NCI-H526 treated with DMSO at 0.1 percent for 48 hours (cell line): ENCODE measurements around the gene NPHP1.
"Not testable (repeated sequence)": the region's sequence is repeated elsewhere in the genome, so short reads cannot be mapped to it uniquely, and the experiment has no call there.

ENCODE experiments used
- DNase-seq: peaks from one replicate; lab custom pipeline; 2025; lab: John Stamatoyannopoulos, UW

Gene NPHP1

DNA sequence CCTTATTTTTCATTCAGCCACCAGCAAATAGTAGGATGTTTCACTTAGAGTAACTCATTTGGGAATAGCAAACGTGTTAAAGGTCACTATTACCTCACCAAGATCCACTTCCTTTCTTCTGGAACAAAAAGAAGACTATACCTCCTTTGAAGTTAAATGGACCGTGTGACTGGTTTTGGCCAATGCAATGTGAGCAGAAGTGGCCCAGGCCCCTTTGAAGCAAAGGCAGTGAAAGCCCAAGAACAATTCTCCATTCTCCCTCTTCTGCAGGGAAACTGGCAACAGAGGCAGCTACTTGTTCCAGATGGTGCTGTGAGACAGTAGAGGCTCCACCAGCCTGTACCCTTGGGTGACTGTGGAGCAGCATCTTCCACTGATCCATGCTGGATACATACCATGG is 77.9 kb downstream of the NPHP1 start:
- no peak for DNase-seq

DNA sequence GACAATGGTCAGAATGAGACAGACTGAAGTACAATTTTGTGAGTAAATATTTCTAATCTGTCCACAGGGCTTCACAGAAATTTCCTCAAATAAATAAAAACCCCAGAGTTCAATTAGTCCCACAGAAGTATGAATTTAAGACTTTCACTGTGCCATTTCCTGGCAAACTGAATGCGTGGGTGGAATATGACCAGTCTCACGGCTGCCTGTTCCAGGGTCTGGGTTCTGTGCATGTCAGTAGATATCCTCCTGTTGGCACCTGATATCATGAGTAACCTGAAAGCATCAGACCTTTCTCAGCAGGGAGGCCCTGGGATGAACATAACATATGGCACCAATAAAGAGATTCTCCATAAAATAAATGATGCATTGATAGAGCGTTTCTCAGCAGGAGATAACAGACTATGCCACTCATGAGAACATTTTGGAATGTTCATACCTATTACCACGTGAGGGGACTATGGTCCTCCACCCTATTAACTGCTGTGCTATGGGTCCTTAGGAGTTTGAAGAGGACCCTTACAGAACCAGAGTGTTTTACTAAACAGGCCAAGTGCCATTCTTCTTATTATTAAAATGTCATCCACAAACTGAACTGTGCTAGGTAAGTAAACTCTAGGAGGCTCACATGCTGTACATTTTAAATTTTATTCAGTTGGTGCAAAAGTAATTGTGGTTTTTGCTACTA is 78.6 kb downstream of the NPHP1 start:
- DNase-seq: no peak

DNA sequence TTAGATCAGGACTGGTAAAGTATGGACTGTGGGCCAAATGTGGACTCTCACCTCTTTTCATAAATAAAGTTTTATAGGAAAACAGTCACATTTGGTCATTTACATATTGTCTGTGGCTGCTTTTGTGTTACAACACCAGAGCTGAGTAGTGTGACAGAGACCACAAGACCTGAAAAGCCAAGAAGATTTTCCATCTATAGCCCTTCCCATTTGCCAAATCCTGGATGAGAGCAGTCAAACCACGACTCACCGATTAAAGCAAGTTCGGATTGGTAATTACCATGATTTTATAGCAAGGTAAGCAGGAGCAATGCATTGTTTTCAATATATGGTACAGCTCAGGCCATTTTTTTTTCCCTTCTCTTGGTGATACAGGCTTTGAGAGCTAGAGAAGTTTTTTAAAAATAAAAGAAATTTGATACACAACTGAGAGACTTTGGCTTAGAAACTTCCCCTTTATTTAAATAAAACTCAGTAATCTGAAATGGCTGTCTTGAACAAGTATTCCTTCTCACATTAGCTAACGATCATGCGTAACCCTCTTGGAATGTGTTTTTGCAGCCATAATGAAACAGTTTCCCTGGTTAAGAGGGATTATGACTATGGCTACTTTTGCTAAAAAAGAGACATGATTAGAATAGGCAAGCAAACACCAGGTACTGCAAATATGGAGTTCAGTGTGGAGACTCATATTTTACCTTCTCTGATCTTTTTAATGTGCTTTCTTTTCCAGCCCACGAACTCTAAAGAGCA is 79.7 kb downstream of the NPHP1 start:
- DNase-seq: peak; percentile 22

DNA sequence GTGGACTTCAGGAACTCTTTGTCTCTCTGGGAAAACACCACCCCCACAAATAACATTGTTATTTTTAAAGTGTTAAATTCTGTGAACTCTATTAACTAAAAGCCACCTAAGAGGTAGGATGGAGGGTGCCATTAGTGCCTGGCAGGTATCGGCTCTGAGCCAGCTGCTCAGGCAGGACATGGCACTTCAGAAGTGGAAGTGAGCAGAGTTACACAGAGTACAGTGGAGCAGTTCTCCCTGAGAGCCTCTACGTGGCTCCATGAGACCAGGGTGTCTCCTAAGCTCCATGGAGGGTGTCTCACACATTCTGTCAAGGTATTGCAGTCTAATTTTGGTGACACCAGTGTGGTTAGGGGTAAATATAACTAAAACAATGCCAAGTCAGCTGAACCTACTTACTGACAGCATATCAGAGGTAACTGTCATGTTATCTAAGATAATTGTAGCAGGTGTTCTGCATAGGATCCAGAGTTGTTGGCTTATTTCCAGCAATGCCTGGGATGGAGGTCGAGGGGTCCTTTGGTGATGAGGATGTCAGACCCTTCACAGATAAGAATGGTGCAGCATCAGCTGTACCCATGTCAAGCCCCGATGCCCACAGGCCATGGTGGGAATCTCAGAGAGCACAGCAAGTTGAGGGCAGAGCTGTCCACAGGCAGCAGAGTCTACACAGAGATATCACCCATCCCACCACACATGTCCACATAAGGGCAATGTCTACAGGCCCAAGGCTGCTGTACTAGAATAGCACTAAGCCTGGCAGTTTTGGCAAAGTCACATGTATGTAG is 80.6 kb downstream of the NPHP1 start:
- DNase-seq: no peak

DNA sequence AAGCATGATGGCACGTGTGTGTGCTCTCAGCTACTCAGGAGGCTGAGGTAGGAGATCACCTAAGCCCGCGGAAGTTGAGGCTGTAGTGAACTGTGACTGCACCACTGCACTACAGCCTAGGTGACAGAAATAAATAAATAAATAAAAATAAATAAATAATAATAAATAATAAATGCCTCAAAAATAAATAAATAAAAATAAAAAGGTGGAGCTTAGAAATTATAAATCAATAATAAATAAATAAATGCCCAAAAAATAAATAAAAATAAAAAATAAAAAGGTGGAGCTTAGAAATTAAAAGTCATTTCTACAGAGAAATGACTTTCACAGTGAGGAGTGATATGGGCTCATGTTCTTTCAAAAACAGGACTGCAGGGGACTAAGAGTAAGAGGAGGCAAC is 83.2 kb downstream of the NPHP1 start:
- no peak for DNase-seq

DNA sequence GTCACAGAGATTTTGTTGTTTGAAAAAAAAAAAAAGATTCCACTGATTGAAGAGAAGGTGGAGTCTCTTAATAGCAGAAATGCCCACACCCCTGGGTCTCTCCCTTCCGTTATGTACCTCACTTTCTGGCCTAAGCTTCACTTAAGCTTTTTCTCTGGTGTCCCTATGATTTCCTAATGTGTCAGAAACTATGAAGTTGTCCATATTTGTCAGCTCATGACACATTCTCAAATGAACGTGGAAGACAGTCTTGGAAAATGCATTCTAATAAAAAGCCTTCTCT is 83.8 kb downstream of the NPHP1 start:
- DNase-seq: no peak

DNA sequence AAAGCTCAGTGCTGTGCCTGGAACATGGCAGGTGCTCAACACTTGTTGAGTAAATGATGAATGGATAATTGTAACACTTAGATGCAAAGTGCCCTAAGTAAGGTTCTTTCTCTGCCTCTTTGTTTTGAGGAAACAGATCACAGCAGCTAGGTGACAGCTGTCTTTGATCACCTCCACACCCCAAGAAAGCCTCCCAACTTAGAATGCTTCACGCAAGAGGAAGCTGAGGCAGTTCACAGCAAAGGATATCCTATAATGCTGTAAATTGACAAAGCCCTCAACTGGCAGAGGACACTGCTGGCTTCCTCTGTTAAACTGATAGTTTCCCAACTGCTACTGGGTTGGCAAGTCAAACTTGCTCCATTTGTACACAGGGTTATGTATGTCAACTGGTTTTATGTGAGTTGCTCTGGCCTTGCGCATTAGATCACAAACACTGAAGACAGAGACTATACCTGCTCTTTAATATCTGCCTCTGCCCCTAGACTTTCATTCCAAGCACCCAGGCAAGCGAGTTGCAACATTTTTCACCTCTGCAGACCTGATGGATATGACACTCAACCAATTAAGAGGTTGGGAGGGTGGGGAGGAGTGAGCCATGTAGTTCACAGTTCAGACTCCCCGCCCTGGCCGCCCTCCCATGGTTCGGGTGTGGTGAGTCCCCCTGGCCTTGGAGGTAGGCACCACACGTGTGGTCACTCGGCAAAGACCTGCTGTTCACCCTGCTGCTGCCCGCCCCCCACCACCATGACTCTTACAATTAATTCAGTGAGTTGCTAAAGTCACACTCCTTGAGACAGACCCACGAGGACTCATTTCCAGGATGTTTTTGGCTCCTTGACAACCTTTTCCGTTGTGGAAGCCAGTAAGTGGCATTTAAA is 84.4 kb downstream of the NPHP1 start:
- DNase-seq: no peak

DNA sequence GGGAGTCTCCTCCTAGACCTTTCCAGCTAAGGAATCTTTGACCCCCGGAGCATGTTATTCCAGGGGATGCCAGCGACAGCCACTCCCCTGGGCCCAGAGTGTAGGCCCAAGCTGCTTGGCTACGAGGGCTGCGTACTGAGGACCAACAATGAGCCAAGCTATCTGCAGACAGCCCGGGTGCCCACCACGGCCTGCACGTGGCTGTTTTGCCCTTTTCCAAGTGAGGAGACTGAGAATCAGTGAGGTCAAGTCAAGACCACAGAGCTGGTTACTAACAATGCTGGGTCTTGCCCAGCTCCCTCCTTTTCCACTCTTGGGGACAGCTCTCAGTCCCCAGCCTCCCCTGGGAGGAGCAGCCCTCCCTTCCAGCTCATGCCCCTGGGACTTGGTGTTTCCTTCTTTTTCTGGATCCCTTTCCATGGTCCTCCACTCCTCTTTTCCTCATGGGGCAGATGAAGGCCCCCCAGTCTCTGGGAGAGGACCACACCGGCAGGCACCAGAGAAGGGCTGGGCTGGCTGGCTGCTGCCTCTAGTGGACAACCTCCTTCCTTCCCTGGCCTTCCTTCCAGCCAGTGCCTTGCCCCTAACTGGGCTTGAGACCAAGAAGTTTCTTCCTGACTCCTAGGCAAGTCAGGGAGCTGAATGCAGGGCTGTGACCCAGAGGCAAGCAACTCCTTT is 88.6 kb downstream of the NPHP1 start:
- no peak for DNase-seq

DNA sequence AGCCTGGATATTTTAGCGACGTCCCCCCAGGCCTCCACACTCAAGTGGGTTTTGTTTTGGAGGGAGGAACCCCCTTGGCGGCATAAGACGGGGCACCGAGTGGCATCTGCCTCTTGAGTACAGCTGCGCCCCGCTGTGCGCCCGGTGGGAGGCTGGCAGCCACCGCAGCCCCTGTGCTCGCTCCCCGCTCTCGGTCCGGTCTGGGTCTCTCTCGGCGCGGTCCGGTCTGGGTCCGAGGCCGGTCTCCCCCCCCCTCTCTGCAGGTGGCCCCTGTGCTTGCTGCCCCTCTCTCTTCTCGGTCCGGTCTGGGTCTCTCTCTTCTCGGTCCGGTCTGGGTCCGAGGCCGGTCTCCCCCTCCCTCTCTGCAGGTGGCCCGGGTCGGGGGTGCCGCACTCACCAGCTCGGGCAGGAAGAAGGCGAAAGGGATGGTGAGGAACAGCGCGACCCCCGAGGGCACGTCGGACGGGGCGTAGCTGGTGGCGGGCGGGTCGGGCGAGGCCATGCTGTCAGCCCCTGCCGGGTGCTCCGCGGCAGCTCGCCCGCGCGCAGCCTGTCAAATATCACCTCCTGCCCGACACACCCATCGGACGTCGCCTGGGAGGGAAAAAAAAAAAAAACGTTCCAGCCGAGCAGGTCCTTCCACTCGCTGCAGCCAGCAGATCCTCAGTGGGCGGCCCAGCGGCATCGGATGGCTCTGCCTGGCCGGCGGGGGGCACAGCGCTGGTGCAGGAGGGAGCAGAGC is 89.4 kb downstream of the NPHP1 start, which contains the start of gene MALL:
Gene MALL (minus strand): TSS at position 532 of the 742 bp plus-strand sequence. CDS start 30 bp downstream, at position 502.
- peak; percentile 32 for DNase-seq

DNA sequence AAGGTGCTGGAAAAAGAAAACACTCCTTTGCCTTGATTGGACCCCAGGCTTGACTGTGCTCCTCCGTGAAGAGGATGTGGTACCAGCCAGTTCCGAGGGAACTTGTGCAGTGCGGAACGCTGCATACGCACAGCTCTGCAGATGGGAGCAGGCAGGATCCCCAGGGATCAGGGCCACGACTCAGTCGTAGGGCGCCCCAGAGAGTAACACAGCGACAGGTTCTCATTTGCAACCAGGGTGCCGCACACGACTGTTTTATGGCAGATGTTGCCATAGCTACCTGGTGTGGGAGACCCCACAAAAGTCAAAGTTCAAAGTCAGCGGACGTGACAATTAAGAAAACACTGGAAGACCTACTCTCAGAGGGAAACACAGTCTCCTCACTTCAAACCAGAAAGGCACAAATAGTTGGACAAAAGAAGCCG is 90.0 kb downstream of the NPHP1 start:
- DNase-seq: peak; percentile 35

DNA sequence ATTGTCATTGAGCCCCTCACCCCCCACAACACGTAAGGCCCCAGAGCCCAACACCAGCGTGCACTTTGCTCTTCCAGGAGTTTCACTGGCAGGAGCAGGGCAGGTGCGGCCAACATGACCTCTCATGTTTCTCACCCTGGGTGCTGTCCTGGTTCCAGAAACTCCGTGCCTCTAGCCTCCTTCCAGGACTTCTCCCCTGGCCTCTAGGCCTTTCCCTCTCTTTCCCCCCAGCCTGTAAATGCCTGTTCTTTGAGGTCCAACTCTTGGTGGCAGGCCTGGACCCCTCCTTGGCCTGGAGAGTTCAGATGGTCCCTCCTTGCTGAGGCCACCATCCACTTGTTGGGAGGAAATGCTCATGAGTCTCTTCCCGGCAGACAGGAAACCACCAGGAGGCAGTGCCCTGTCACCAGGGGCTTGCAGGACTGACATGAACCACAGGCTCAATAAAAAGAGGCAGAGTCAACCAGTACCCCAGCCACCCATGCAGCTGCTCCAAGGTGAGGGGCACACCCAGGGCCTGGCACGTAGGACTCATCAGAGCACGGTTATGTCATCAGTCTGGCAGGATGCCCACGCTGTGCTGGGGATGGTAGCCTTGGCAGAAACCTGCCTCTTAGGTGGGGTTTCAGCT is 90.7 kb downstream of the NPHP1 start:
- peak; percentile 7 for DNase-seq

DNA sequence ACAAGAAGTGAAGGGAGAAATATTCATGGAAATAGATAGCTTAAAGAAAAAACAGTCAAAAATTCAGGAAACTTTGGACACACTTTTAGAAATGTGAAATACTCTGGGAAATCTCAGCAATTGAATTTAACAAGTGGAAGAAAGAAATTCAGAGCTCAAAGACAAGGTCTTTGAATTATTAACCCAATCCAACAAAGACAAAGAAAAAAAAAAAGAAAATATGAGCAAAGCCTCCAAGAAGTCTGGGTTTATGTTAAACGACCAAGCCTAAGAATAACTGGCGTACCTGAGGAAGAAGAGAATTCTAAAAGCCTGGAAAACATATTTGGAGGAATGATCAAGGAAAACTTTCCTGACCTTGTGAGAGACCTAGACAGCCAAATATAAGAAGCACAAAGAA is 96.5 kb downstream of the NPHP1 start:
- not testable (repeated sequence) for DNase-seq

DNA sequence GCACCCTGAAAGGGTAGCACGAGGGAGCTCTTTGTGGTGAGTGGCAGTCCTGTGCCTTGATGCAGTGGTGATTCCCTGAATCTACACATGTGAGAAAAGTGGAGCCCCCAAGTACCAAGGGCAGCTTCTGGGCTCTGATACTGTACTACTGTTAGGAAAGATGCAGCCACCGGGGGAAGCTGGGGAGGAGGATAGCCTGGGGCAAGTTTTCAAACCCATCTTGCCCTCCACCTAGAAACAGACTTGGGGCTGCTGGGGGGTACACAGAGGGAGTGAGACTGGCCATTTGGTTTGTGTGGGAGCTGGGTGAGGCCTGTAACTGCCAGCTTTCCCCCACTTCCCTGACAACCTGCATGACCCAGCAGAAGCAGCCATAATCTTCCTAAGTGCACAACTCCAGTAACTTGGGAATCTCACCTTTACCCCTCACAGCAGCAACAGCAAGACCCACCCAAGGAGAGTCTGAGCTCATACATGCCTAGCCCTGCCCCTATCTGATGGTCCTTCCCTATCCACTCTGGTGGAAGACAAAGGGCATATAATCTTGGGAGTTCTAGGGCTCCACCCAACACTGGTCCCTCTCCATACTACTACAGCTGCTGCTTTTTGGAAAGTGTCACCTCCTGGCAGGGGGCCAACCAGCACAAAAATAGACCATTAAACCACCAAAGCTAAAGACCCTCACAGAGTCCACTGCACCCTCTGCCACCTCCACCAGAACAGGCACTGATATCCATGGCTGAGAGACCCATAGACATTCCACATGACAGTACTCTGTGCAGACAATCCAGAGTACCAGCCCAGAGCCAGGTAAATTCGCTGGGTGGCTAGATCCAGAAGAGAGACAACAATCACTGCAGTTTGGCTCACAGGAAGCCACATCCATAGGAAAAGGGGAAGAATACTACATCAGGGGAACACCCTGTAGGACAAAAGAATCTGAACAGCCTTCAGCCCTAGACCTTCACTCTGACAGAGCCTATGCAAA is 97.4 kb downstream of the NPHP1 start:
- DNase-seq: no peak

DNA sequence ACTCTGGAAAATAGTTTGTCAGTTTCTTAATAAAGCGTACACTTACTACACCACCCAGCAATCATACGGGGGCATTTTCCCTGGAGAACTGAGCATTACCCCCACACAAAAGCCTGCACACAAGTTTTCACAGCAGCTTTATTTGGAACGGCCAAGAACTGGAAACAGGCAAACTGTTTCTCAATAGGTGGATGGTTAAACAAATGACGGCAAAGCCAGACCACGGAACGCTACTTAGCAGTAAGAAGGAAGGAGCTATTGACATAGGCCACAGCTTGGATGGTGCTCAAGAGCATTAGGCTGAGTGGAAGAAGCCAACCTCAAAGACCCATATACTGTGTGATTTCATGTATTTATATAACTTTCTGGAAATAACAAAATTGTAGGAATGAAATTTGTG is 98.2 kb downstream of the NPHP1 start:
- no peak for DNase-seq

DNA sequence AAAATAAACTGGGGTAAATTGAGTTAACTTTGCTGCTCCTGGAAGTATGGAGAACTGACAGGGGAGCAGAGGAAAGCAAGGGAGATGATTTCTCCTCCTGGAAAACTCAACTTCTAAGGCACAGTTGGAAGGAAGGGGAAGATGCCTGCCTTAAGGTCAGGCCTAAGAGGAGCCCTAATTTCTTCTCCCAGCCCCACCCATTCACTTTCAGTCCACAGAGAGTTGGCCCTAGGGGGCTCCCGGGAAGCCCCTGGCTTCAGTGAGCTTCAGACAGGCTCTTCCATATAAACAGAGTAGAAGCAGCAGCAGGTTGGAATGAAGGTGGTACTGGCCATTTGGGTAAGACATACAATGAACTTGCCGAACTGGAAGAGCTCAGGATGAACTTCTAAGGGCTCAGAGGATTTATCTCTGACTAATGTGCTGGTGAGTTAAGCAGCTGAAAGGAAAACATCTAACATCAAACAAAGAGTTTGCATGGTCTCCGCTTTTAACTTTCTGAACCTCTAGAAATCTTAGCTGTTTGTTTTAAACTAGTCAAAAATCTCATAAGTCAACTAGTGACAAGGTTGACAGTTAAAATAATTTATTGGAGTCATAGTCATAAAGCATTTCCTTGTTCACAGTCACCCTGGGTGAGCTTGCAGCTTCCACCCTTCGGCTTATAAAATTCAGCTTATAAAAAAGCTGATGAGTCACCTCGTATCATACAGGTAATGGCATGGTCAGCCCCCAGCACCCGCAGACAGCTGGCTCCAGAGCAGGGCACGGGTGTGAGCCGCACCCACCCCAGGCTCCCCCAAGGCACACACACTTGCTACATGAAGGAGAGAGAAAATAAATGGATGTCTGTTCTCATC is 99.0 kb downstream of the NPHP1 start:
- no peak for DNase-seq

DNA sequence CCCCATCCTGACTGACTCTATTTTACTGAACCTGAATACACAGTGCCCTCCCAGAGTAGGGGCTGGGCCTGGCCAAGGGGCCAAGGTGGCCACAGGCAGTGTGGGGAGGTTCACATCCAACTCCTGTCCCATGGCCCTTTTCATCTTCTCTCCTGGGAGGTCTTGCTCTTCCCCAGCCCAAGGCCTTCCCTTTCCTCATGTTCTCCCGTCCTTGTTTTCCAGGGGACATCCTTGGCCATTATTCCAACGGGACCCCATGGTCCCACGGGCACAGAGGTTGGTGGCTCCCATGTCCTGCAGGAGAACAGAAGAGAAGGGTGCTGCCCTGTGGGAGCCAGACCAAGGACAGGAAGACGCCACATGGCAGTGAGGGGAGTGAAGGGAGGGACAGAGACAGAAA is 99.6 kb downstream of the NPHP1 start:
- DNase-seq: no peak

DNA sequence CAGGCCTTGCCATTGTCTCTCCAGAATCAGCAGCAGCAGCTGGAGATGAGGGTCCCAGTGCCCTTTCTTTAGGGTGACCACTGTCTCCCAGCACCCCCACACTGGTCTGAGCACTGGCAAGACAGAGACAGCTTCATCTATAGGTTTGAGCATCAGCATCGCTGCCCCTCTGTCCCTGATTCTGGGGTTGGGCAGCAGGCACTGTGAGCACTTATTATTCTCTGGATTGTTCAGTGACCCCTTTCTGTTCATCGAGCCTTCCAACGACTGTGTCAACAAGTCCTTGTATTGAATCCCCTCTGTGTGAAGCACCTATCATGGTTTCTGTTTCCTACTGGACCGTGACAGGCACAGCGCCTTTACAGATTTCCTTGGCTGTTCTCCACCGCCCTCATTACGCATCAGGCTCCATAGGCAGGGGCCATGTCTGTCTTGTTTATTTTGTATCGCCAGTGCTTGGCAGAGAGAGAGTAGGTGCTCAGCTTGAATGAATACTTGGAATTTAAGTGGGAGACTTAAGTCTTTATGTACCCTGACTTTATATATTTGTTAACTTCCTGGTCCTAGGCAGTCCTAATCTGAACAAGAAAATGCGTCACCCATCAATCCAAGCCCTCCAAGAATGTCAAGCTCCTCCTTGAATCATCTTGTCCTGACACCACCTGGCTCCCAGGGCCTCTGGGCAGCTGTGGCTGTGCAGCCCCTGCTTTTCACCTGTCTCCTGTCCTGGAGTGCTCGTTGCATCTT is 100.6 kb downstream of the NPHP1 start:
- DNase-seq: no peak
